ENCODE results near the gene UNC13C. TPM values are rescaled to one million over a fixed set of nuclear protein-coding genes. Genes with fewer than 3 reads are reported as not detected.

The UNC13C gene
- total RNA-seq, 1 donor, result under 0.01 TPM

- no peak overlapping the region for H3K4me3 ChIP-seq (ENCODE audit: low read length)
- H3K4me1 ChIP-seq (ENCODE audit: insufficient read depth, low read length), result no peaks in the 10 kb centered on the region
- H3K9me3 ChIP-seq (ENCODE audit: low read depth, low read length), result no peaks in the 10 kb centered on the region
- no peaks in the 10 kb centered on the region for H3K27me3 ChIP-seq (ENCODE audit: insufficient read depth, low read length)
Measured at GRCh38 chr15:54556231-54556630, 578.0 kb downstream of the UNC13C start.

- Histone ChIP-seq H3K9me3 (ENCODE audit: low read depth, low read length) (no peaks in the 10 kb centered on the region), H3K4me3 (ENCODE audit: low read length) (no peak overlapping the region), H3K4me1 (ENCODE audit: insufficient read depth, low read length) (no peaks in the 10 kb centered on the region), H3K27me3 (ENCODE audit: insufficient read depth, low read length) (no peaks in the 10 kb centered on the region)
Measured at GRCh38 chr15:54559405-54560069, 581.3 kb downstream of the UNC13C start.

GRCh38 chr15:54560417-54560816 is 582.2 kb downstream of the UNC13C start:
- H3K9me3 ChIP-seq (ENCODE audit: low read depth, low read length), result no peaks in the 10 kb centered on the region
- no peak overlapping the region for H3K4me3 ChIP-seq (ENCODE audit: low read length)
- H3K4me1 ChIP-seq (ENCODE audit: insufficient read depth, low read length), result no peaks in the 10 kb centered on the region
- no peaks in the 10 kb centered on the region for H3K27me3 ChIP-seq (ENCODE audit: insufficient read depth, low read length)

- H3K4me1 ChIP-seq (ENCODE audit: insufficient read depth, low read length), result no peaks in the 10 kb centered on the region
- H3K9me3 ChIP-seq (ENCODE audit: low read depth, low read length), result no peaks in the 10 kb centered on the region
- H3K27me3 ChIP-seq (ENCODE audit: insufficient read depth, low read length), result no peaks in the 10 kb centered on the region
- H3K4me3 ChIP-seq (ENCODE audit: low read length), result no peak overlapping the region
Measured at GRCh38 chr15:54564166-54564565, 585.9 kb downstream of the UNC13C start.

- no peaks in the 10 kb centered on the region for H3K9me3 ChIP-seq (ENCODE audit: low read depth, low read length)
- H3K27me3 ChIP-seq (ENCODE audit: insufficient read depth, low read length), result no peaks in the 10 kb centered on the region
- H3K4me3 ChIP-seq (ENCODE audit: low read length), result no peak overlapping the region
- no peaks in the 10 kb centered on the region for H3K4me1 ChIP-seq (ENCODE audit: insufficient read depth, low read length)
Measured at GRCh38 chr15:54566654-54567053, 588.4 kb downstream of the UNC13C start.

- Histone ChIP-seq H3K9me3 (ENCODE audit: low read depth, low read length) (no peaks in the 10 kb centered on the region), H3K4me3 (ENCODE audit: low read length) (no peak overlapping the region), H3K4me1 (ENCODE audit: insufficient read depth, low read length) (no peaks in the 10 kb centered on the region), H3K27me3 (ENCODE audit: insufficient read depth, low read length) (no peaks in the 10 kb centered on the region)
Measured at GRCh38 chr15:54567408-54568035, 589.3 kb downstream of the UNC13C start.

- H3K4me3 ChIP-seq (ENCODE audit: low read length), result no peak overlapping the region
Measured at GRCh38 chr15:54568381-54568780, 590.1 kb downstream of the UNC13C start.

GRCh38 chr15:54571576-54571975 is 593.3 kb downstream of the UNC13C start:
- Histone ChIP-seq H3K27me3 (ENCODE audit: insufficient read depth, low read length) (no peaks in the 10 kb centered on the region), H3K4me1 (ENCODE audit: insufficient read depth, low read length) (no peaks in the 10 kb centered on the region), H3K4me3 (ENCODE audit: low read length) (no peak overlapping the region), H3K9me3 (ENCODE audit: low read depth, low read length) (no peaks in the 10 kb centered on the region)

More at GRCh38 chr15:54568381-54568780, 590.1 kb downstream of the UNC13C start:
- H3K27me3 ChIP-seq (ENCODE audit: insufficient read depth, low read length), result no peaks in the 10 kb centered on the region
- no peaks in the 10 kb centered on the region for H3K4me1 ChIP-seq (ENCODE audit: insufficient read depth, low read length)
- H3K9me3 ChIP-seq (ENCODE audit: low read depth, low read length), result no peaks in the 10 kb centered on the region

GRCh38 chr15:54575586-54575985 is 597.3 kb downstream of the UNC13C start:
- no peaks in the 10 kb centered on the region for H3K27me3 ChIP-seq (ENCODE audit: insufficient read depth, low read length)
- no peak overlapping the region for H3K4me3 ChIP-seq (ENCODE audit: low read length)

GRCh38 chr15:54576298-54576935 is 598.2 kb downstream of the UNC13C start:
- Histone ChIP-seq H3K9me3 (ENCODE audit: low read depth, low read length) (no peaks in the 10 kb centered on the region), H3K4me1 (ENCODE audit: insufficient read depth, low read length) (no peaks in the 10 kb centered on the region), H3K27me3 (ENCODE audit: insufficient read depth, low read length) (no peaks in the 10 kb centered on the region), H3K4me3 (ENCODE audit: low read length) (no peak overlapping the region)

More at GRCh38 chr15:54575586-54575985, 597.3 kb downstream of the UNC13C start:
- H3K9me3 ChIP-seq (ENCODE audit: low read depth, low read length), result no peaks in the 10 kb centered on the region
- no peaks in the 10 kb centered on the region for H3K4me1 ChIP-seq (ENCODE audit: insufficient read depth, low read length)

GRCh38 chr15:54577476-54578250 is 599.4 kb downstream of the UNC13C start:
- H3K9me3 ChIP-seq (ENCODE audit: low read depth, low read length), result no peaks in the 10 kb centered on the region
- no peak overlapping the region for H3K4me3 ChIP-seq (ENCODE audit: low read length)

GRCh38 chr15:54579855-54580254 is 601.6 kb downstream of the UNC13C start:
- Histone ChIP-seq H3K4me1 (ENCODE audit: insufficient read depth, low read length) (no peaks in the 10 kb centered on the region), H3K27me3 (ENCODE audit: insufficient read depth, low read length) (no peaks in the 10 kb centered on the region), H3K9me3 (ENCODE audit: low read depth, low read length) (no peaks in the 10 kb centered on the region), H3K4me3 (ENCODE audit: low read length) (no peak overlapping the region)

More at GRCh38 chr15:54577476-54578250, 599.4 kb downstream of the UNC13C start:
- Histone ChIP-seq H3K27me3 (ENCODE audit: insufficient read depth, low read length) (no peaks in the 10 kb centered on the region), H3K4me1 (ENCODE audit: insufficient read depth, low read length) (no peaks in the 10 kb centered on the region)

- no peak overlapping the region for H3K4me3 ChIP-seq (ENCODE audit: low read length)
- H3K9me3 ChIP-seq (ENCODE audit: low read depth, low read length), result no peaks in the 10 kb centered on the region
- H3K27me3 ChIP-seq (ENCODE audit: insufficient read depth, low read length), result no peaks in the 10 kb centered on the region
Measured at GRCh38 chr15:54580643-54581042, 602.4 kb downstream of the UNC13C start.

GRCh38 chr15:54582863-54583643 is 604.8 kb downstream of the UNC13C start:
- no peaks in the 10 kb centered on the region for H3K4me1 ChIP-seq (ENCODE audit: insufficient read depth, low read length)
- no peaks in the 10 kb centered on the region for H3K9me3 ChIP-seq (ENCODE audit: low read depth, low read length)
- H3K27me3 ChIP-seq (ENCODE audit: insufficient read depth, low read length), result no peaks in the 10 kb centered on the region
- H3K4me3 ChIP-seq (ENCODE audit: low read length), result no peak overlapping the region

More at GRCh38 chr15:54580643-54581042, 602.4 kb downstream of the UNC13C start:
- H3K4me1 ChIP-seq (ENCODE audit: insufficient read depth, low read length), result no peaks in the 10 kb centered on the region

All from mononuclear cell (primary cell).